Activated naive CD8-positive, alpha-beta T cell (primary cell): ENCODE data around the gene PLPPR5.

ENCODE experiments used
- H3K27ac Mint-ChIP-seq: one replicate; pipeline ENCODE4 v1.8.0; 2021; ENCODE audit warnings: mixed read lengths
- H3K27me3 Mint-ChIP-seq: one replicate; pipeline ENCODE4 v1.8.0; 2021; ENCODE audit warnings: mixed read lengths
- H3K36me3 Mint-ChIP-seq: one replicate; pipeline ENCODE4 v1.8.0; 2021; ENCODE audit warnings: mixed read lengths
- H3K4me1 Mint-ChIP-seq: one replicate; pipeline ENCODE4 v1.8.0; 2021; ENCODE audit warnings: low read depth, mixed read lengths
- H3K4me3 Mint-ChIP-seq: one replicate; pipeline ENCODE4 v1.8.0; 2021; ENCODE audit warnings: mild to moderate bottlenecking, mixed read lengths
- H3K9me3 Mint-ChIP-seq: one replicate; pipeline ENCODE4 v1.8.0; 2021; ENCODE audit warnings: low read depth, mixed read lengths

PLPPR5 gene

GRCh38 chr1:98874828-98875227 is 129.8 kb downstream of the PLPPR5 start:
- peaks cover 22% of the 10 kb centered on the region for H3K4me1 Mint-ChIP-seq
- peaks cover 39% of the 10 kb centered on the region for H3K36me3 Mint-ChIP-seq
- H3K9me3 Mint-ChIP-seq, result peaks cover 27% of the 10 kb centered on the region
- H3K27me3 Mint-ChIP-seq, result no peaks in the 10 kb centered on the region
- H3K4me3 Mint-ChIP-seq, result no peak overlapping the region
- H3K27ac Mint-ChIP-seq, result peak overlapping the region; percentile 6

GRCh38 chr1:98870959-98871903 is 133.4 kb downstream of the PLPPR5 start:
- Mint-ChIP-seq H3K9me3 (peaks cover 22% of the 10 kb centered on the region), H3K27ac (peak overlapping the region; percentile 96), H3K27me3 (no peaks in the 10 kb centered on the region)

GRCh38 chr1:98865796-98866195 is 138.9 kb downstream of the PLPPR5 start:
- Mint-ChIP-seq H3K27me3 (no peaks in the 10 kb centered on the region), H3K27ac (no peak overlapping the region), H3K4me3 (no peak overlapping the region), H3K9me3 (peaks cover 16% of the 10 kb centered on the region), H3K4me1 (peaks cover 18% of the 10 kb centered on the region), H3K36me3 (peaks cover 17% of the 10 kb centered on the region)

More at GRCh38 chr1:98870959-98871903, 133.4 kb downstream of the PLPPR5 start:
- H3K36me3 Mint-ChIP-seq, result peaks cover 25% of the 10 kb centered on the region
- peaks cover 34% of the 10 kb centered on the region for H3K4me1 Mint-ChIP-seq
- H3K4me3 Mint-ChIP-seq, result peak overlapping the region; percentile 70

GRCh38 chr1:98860329-98860728 is 144.3 kb downstream of the PLPPR5 start:
- Mint-ChIP-seq H3K27me3 (no peaks in the 10 kb centered on the region), H3K4me1 (peaks cover 8% of the 10 kb centered on the region), H3K36me3 (peaks cover 8% of the 10 kb centered on the region), H3K4me3 (no peak overlapping the region), H3K27ac (no peak overlapping the region), H3K9me3 (peaks cover 18% of the 10 kb centered on the region)

- Mint-ChIP-seq H3K36me3 (no peaks in the 10 kb centered on the region), H3K9me3 (peaks cover 6% of the 10 kb centered on the region), H3K27ac (no peak overlapping the region), H3K4me3 (peak overlapping the region; percentile 15), H3K27me3 (no peaks in the 10 kb centered on the region), H3K4me1 (peaks cover 25% of the 10 kb centered on the region)
These were observed 150.5 kb downstream of the PLPPR5 start for GRCh38 chr1:98854137-98854536.

- H3K9me3 Mint-ChIP-seq, result no peaks in the 10 kb centered on the region
- peak overlapping the region; percentile 2 for H3K27ac Mint-ChIP-seq
- H3K36me3 Mint-ChIP-seq, result peaks cover 2% of the 10 kb centered on the region
- peaks cover 29% of the 10 kb centered on the region for H3K4me1 Mint-ChIP-seq
- H3K4me3 Mint-ChIP-seq, result peak overlapping the region; percentile 30
- no peaks in the 10 kb centered on the region for H3K27me3 Mint-ChIP-seq
These were observed 154.6 kb downstream of the PLPPR5 start for GRCh38 chr1:98849969-98850636.

GRCh38 chr1:98842241-98842640 is 162.4 kb downstream of the PLPPR5 start:
- peaks cover 11% of the 10 kb centered on the region for H3K9me3 Mint-ChIP-seq

More at GRCh38 chr1:98842241-98842640, 162.4 kb downstream of the PLPPR5 start:
- Mint-ChIP-seq H3K36me3 (peaks cover 2% of the 10 kb centered on the region), H3K4me1 (peaks cover 16% of the 10 kb centered on the region), H3K27me3 (no peaks in the 10 kb centered on the region), H3K4me3 (no peak overlapping the region), H3K27ac (no peak overlapping the region)
